HG03025 (cell line): ENCODE data around the gene AMY2B.
"Not testable (repeated sequence)": the region's sequence is repeated elsewhere in the genome, so short reads cannot be mapped to it uniquely, and the experiment has no call there.

Experiments used
- ATAC-seq: cut with Tn5 transposase; IDR thresholded peaks from one replicate; pipeline ENCODE4 v1.9.1; 2021; ENCODE audit warnings: mild to moderate bottlenecking, moderate library complexity; ENCODE audit not compliant: unreplicated experiment, low FRiP score

The AMY2B gene

DNA sequence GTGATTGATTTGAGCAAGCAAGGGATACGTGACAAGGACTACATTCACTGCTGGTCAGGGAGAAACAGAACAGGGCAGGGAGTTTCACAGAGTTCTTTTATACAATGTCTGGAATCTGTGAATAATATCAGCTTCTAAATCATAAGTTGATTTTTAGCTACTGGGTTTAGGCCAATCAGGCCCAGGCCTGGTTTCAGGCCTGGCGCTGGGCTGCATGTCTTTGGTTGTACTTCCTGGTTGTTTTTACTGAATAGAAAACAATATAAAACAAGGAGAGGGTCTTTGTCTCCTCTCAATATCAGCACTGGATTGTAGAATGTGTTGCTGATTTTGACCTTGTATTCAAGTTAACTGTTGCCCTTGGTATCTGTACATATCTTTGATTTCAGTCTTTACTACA is 45.0 kb downstream of the AMY2B start:
- no peak for ATAC-seq

DNA sequence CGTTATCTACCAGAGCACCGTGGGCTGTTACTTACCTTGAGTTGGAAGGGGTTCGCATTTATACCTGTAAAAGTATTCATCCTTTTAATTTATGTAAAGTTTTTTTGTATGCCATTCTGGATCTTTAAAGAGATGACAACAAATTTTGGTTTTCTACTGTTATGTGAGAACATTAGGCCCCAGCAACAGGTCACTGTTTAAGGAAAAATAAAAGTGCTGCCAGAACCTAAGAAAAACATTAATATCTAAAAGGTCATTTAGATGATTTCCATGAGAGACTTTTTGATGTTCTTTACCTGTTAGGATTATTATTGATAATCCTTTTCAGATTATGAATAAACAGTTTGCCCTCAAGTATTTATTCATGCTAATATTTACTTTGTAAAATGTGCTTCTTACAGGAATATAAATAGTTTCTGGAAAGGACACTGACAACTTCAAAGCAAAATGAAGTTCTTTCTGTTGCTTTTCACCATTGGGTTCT is 45.6 kb downstream of the AMY2B start, which contains the start of gene AMY2A:
AMY2A (plus strand) TSS at position 434 of the 484 bp plus-strand sequence; CDS start at position 448, 14 bp downstream.
- not testable (repeated sequence) for ATAC-seq

DNA sequence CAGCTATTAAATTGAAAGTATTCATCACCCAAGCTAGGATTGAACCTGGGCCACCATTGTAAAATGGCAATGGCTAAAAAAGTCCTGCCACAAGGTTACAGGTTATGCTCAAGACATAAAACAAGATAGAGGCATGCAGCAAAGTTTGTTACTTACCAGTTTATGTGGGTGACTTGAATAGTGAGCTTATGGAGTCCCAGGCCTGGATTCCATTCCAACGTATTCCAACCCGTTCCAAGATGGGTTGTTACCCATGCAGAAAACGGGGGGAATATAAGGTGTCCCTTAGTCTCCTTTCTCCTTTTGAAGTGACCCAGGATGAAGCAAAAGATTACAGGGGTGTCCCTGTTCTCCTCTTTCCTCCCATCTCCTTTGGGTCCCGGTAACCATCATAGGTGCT is 56.0 kb downstream of the AMY2B start:
- ATAC-seq: not testable (repeated sequence)
